Hepatocyte (in vitro differentiated cells): ENCODE results near the gene SPHK2. TPM values are rescaled to one million over a fixed set of nuclear protein-coding genes. Genes with fewer than 3 reads are reported as not detected.
A peak's percentile ranks its signal among the peaks of the same experiment; 100 is the strongest.

Experiments
- DNase-seq: peaks from one replicate; pipeline ENCODE4 v3.0.0-alpha.2; 2016; ENCODE audit warnings: low spot score
- H2AFZ ChIP-seq: fragments of 200-600 bp; sonication (generic); 2 replicates; pipeline ENCODE4 v1.6.0; 2016; ENCODE audit warnings: antibody characterized with exemption, mild to moderate bottlenecking
- H3K27ac ChIP-seq: fragments of 200-600 bp; sonication (generic); 2 replicates; pipeline ENCODE4 v1.5.1; 2016; ENCODE audit warnings: mild to moderate bottlenecking
- H3K27me3 ChIP-seq: fragments of 200-600 bp; sonication (generic); 2 replicates; pipeline ENCODE4 v1.6.1; 2016
- H3K36me3 ChIP-seq: fragments of 200-600 bp; sonication (generic); replicated peaks from 2 replicates; pipeline ENCODE4 v1.5.1; 2016; ENCODE audit warnings: low read depth; ENCODE audit not compliant: insufficient read depth
- H3K4me1 ChIP-seq: fragments of 200-600 bp; sonication (generic); 2 replicates; pipeline ENCODE4 v1.5.1; 2016; ENCODE audit warnings: mild to moderate bottlenecking, moderate library complexity; ENCODE audit not compliant: insufficient read depth
- H3K4me2 ChIP-seq: fragments of 200-600 bp; sonication (generic); 2 replicates; pipeline ENCODE4 v1.6.0; 2016
- H3K4me3 ChIP-seq: fragments of 200-600 bp; sonication (generic); 2 replicates; pipeline ENCODE4 v1.5.1; 2016; ENCODE audit warnings: mild to moderate bottlenecking
- H3K79me2 ChIP-seq: fragments of 200-600 bp; sonication (generic); 2 replicates; pipeline ENCODE4 v1.6.0; 2017; ENCODE audit warnings: mild to moderate bottlenecking
- H3K9me2 ChIP-seq: fragments of 200-600 bp; sonication (generic); replicated peaks from 2 replicates; pipeline ENCODE4 v1.6.0; 2017; ENCODE audit warnings: mild to moderate bottlenecking; ENCODE audit not compliant: insufficient read depth
- H3K9me3 ChIP-seq: fragments of 200-600 bp; sonication (generic); 2 replicates; pipeline ENCODE4 v1.5.1; 2016; ENCODE audit warnings: low read depth, mild to moderate bottlenecking
- H4K20me1 ChIP-seq: fragments of 200-600 bp; sonication (generic); 2 replicates; pipeline ENCODE4 v1.6.0; 2016; ENCODE audit warnings: mild to moderate bottlenecking; ENCODE audit not compliant: insufficient read depth, poor library complexity, severe bottlenecking
- CTCF ChIP-seq: fragments of 200-600 bp; sonication (generic); IDR thresholded peaks from 2 replicates; pipeline ENCODE4 v1.5.1; 2016; ENCODE audit warnings: antibody characterized with exemption, mild to moderate bottlenecking; ENCODE audit not compliant: poor library complexity
- EZH2 ChIP-seq: fragments of 200-600 bp; sonication (generic); IDR thresholded peaks from 2 replicates; pipeline ENCODE4 v1.6.1; 2016; ENCODE audit warnings: antibody characterized with exemption, mild to moderate bottlenecking, borderline replicate concordance
- EZH2phosphoT487 ChIP-seq: fragments of 200-600 bp; sonication (generic); IDR thresholded peaks from one replicate; pipeline ENCODE4 v1.6.1; 2018; ENCODE audit warnings: antibody characterized with exemption, mild to moderate bottlenecking, low read depth, moderate library complexity; ENCODE audit not compliant: unreplicated experiment, severe bottlenecking
- WGBS: methylation state at CpG from one replicate; pipeline ENCODE4 v1.1.6; 2016; ENCODE audit warnings: low lambda C conversion rate; ENCODE audit errors: missing lambda C conversion rate; 5-methylcytosine and 5-hydroxymethylcytosine counted together
- polyA plus RNA-seq: library from polyadenylated mRNA; unstranded; fragments of >200 nt; fragmentation: Nextera tagmentation; extraction: Ambion mirVana; gene quantifications from 2 replicates; pipeline ENCODE4 v1.2.1, GENCODE V29; 2016
- total RNA-seq: library from RNA; depleted of rRNA; stranded (reverse); fragments of >200 nt; gene quantifications from 2 replicates; pipeline ENCODE4 v1.2.3, GENCODE V29; 2014

Gene SPHK2
- total and polyA plus RNA-seq, 2 experiments from 2014 or later = 39.4 to 56.7 TPM

DNA sequence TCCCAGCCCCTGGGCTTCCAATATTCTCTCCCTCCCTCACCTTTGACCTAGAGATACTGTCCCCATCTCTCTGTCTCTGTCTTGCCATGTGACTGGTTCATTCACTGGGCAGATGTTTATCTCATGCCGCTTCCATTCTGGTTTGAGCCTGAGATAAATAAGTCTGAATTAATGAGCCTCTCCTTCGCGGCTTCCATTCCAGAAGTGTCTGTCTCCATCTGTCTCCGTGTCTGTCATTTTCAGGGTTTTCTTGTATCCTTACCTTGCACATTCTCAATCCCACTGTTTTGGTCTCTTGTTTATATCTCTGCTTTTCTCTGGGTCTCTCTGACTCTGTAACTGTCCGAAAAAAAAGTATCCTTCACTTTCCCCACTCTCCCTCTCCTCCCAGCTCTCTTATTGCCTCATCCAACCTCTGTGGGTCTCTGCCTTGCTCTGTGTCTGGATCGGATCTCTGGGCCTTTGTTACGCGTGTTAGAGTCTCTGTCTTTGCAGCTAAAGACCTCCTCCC lies 4.3 kb downstream of the SPHK2 start:
- Histone ChIP-seq H2AFZ (peak overlapping the region; percentile 74), H3K27me3 (no peaks in the 10 kb centered on the region), H3K27ac (peak overlapping the region; percentile 87), H3K36me3 (no peaks in the 10 kb centered on the region), H4K20me1 (no peaks in the 10 kb centered on the region), H3K4me3 (peak overlapping the region; percentile 15), H3K4me1 (peaks cover 24% of the 10 kb centered on the region), H3K9me3 (no peaks in the 10 kb centered on the region), H3K9me2 (no peaks in the 10 kb centered on the region), H3K79me2 (peaks cover 25% of the 10 kb centered on the region), H3K4me2 (peak overlapping the region; percentile 76)
- DNase-seq = peak; percentile 10
- 18% methylated on average over 8 of the region's 8 CpGs for WGBS
- no peak for TF ChIP-seq CTCF
- TF ChIP-seq EZH2phosphoT487 = no peak
- TF ChIP-seq EZH2 = no peak

DNA sequence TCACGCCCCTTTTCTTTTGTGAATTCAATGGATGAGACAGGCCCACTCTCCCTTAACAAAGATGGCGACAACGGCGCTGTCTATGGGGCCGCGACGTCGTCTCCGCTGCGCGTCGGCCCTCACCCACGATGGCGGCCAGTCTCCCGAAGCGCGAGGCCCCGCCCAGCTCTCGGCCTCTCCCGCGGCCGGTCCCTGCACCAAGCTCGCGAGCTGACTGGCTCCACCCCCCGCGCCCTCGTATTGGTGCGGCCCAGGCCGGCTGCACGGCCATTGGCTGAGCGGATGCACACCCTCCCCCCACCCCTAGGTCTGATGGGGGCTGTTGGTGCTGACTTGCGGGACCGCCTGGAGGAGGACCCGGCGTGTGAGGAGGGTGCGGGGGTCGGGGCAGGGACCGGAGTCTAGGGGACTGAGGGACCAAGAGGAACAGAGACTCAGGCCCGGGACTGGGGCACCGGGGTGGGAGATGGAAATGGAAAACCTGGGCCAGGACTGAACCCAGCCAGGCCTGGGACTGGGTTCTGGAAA lies 4.8 kb downstream of the SPHK2 start:
- H3K4me3 ChIP-seq = peak overlapping the region; percentile 65
- H3K27me3 ChIP-seq = no peaks in the 10 kb centered on the region
- peak overlapping the region; percentile 74 for H2AFZ ChIP-seq
- H3K4me2 ChIP-seq = peak overlapping the region; percentile 82
- no peaks in the 10 kb centered on the region for H3K36me3 ChIP-seq
- H3K27ac ChIP-seq = peak overlapping the region; percentile 90
- H3K4me1 ChIP-seq = peaks cover 24% of the 10 kb centered on the region
- H4K20me1 ChIP-seq = no peaks in the 10 kb centered on the region
- no peaks in the 10 kb centered on the region for H3K9me2 ChIP-seq
- WGBS = 2% methylated on average over 36 of the region's 40 CpGs
- DNase-seq = peak; percentile 100
- H3K9me3 ChIP-seq = no peaks in the 10 kb centered on the region
- no peak for TF ChIP-seq EZH2
- TF ChIP-seq EZH2phosphoT487 = no peak
- no peak for TF ChIP-seq CTCF
- peaks cover 23% of the 10 kb centered on the region for H3K79me2 ChIP-seq

GRCh38 chr19:48624791-48625723 lies 5.8 kb downstream of the SPHK2 start:
- Histone ChIP-seq H3K27me3 (no peaks in the 10 kb centered on the region), H3K4me1 (peaks cover 28% of the 10 kb centered on the region), H3K79me2 (peaks cover 23% of the 10 kb centered on the region), H3K27ac (peak overlapping the region; percentile 90), H3K4me2 (peak overlapping the region; percentile 82), H3K9me3 (no peaks in the 10 kb centered on the region), H3K36me3 (no peaks in the 10 kb centered on the region), H2AFZ (no peak overlapping the region), H4K20me1 (no peaks in the 10 kb centered on the region), H3K9me2 (no peaks in the 10 kb centered on the region), H3K4me3 (peak overlapping the region; percentile 65)
- TF ChIP-seq CTCF (no peak), EZH2phosphoT487 (no peak), EZH2 (no peak)
- peak; percentile 73 for DNase-seq
- WGBS = 45% methylated on average over 20 of the region's 24 CpGs
